IMR-90 (cell line): ENCODE results near the gene CYP26B1. TPM values are rescaled to one million over a fixed set of nuclear protein-coding genes. Genes with fewer than 3 reads are reported as not detected.

Source experiments
- ATAC-seq: fragments of 200-7000 bp; cut with Tn5 transposase; 2 replicates; pipeline ENCODE4 v1.9.1; 2020; ENCODE audit warnings: low read depth, mild to moderate bottlenecking, moderate library complexity
- BruUV-seq: library from RNA; stranded (reverse); fragments of 400-500 nt; replicated peaks from 2 replicates; lab custom pipeline; 2021; lab: Mats Ljungman, UMichigan
- CTCF ChIA-PET: fragments of 300-600 bp; formaldehyde crosslinking; extraction: SDS; loops from one replicate; lab custom pipeline; 2021; ENCODE audit warnings: antibody characterized with exemption; lab: Yijun Ruan, JAX
- POLR2A ChIA-PET: fragments of 300-600 bp; sonication (Branson Sonifier 250); formaldehyde crosslinking; loops from one replicate; lab custom pipeline; 2022; ENCODE audit warnings: antibody characterized with exemption; ENCODE audit not compliant: unreplicated experiment; lab: Charles Lee
- DNase-seq: peaks from one replicate; pipeline ENCODE4 v3.0.0; 2013
- H2AFZ ChIP-seq: replicated peaks from 2 replicates; pipeline ENCODE3; 2013; ENCODE audit warnings: low read length, mild to moderate bottlenecking; ENCODE audit not compliant: poor library complexity
- H2AK5ac ChIP-seq: 2 replicates; pipeline ENCODE4 v1.6.1; 2013; ENCODE audit warnings: low read depth, low read length, inconsistent platforms
- H2AK9ac ChIP-seq: replicated peaks from 2 replicates; pipeline ENCODE3; 2013; ENCODE audit warnings: mild to moderate bottlenecking, low read depth, low read length, moderate library complexity; ENCODE audit not compliant: poor library complexity
- H2BK120ac ChIP-seq: 2 replicates; pipeline ENCODE4 v1.6.1; 2013; ENCODE audit warnings: low read depth, low read length, inconsistent platforms
- H2BK15ac ChIP-seq: 3 replicates; pipeline ENCODE4 v1.6.1; 2013; ENCODE audit warnings: low read depth, low read length, inconsistent platforms
- H2BK20ac ChIP-seq: 2 replicates; pipeline ENCODE4 v1.6.1; 2013; ENCODE audit warnings: low read depth, mild to moderate bottlenecking, inconsistent platforms, low read length, moderate library complexity
- H2BK5ac ChIP-seq: 2 replicates; pipeline ENCODE4 v1.6.1; 2013; ENCODE audit warnings: mild to moderate bottlenecking, low read depth, low read length, inconsistent platforms; ENCODE audit not compliant: poor library complexity, severe bottlenecking
- H3K14ac ChIP-seq: replicated peaks from 2 replicates; pipeline ENCODE4 v1.6.1; 2013; ENCODE audit warnings: low read depth, low read length, inconsistent platforms
- H3K18ac ChIP-seq: 2 replicates; pipeline ENCODE4 v1.6.1; 2013; ENCODE audit warnings: low read depth, low read length, control low read depth
- H3K23ac ChIP-seq: 2 replicates; pipeline ENCODE4 v1.6.1; 2013; ENCODE audit warnings: low read depth, low read length, inconsistent platforms
- H3K27ac ChIP-seq: 2 replicates; pipeline ENCODE4 v1.5.1; 2013; ENCODE audit warnings: mild to moderate bottlenecking, control low read depth, low read length; ENCODE audit not compliant: insufficient read depth
- H3K27me3 ChIP-seq: 2 replicates; pipeline ENCODE4 v1.6.1; 2013; ENCODE audit warnings: low read length; ENCODE audit not compliant: control insufficient read depth, insufficient read depth
- H3K36me3 ChIP-seq: 2 replicates; pipeline ENCODE4 v1.6.1; 2013; ENCODE audit warnings: low read length, mixed read lengths; ENCODE audit not compliant: control insufficient read depth, insufficient read depth
- H3K4ac ChIP-seq: 2 replicates; pipeline ENCODE4 v1.6.1; 2013; ENCODE audit warnings: low read depth, low read length, inconsistent platforms
- H3K4me1 ChIP-seq: 2 replicates; pipeline ENCODE4 v1.6.1; 2013; ENCODE audit warnings: low read length, mixed read lengths; ENCODE audit not compliant: control insufficient read depth, insufficient read depth
- H3K4me2 ChIP-seq: 2 replicates; pipeline ENCODE4 v1.6.1; 2013; ENCODE audit warnings: low read depth, mild to moderate bottlenecking, control low read depth, low read length, moderate library complexity
- H3K4me3 ChIP-seq: 2 replicates; pipeline ENCODE4 v1.5.1; 2013; ENCODE audit warnings: low read depth, mild to moderate bottlenecking, control low read depth, low read length, moderate library complexity; ENCODE audit not compliant: insufficient read depth
- H3K56ac ChIP-seq: 2 replicates; pipeline ENCODE4 v1.6.1; 2013; ENCODE audit warnings: low read length, inconsistent platforms; ENCODE audit not compliant: insufficient read depth; ENCODE audit errors: extremely low read depth
- H3K79me1 ChIP-seq, 2 experiments: 2 replicates each; pipeline ENCODE4 v1.6.1; 2013; ENCODE audit warnings: low read length in 2 of 2, inconsistent platforms in 1 of 2, low read depth in 1 of 2
- H3K9ac ChIP-seq: 2 replicates; pipeline ENCODE4 v1.6.1; 2013; ENCODE audit warnings: low read depth, low read length, control low read depth
- H3K9me1 ChIP-seq: 2 replicates; pipeline ENCODE4 v1.6.1; 2013; ENCODE audit warnings: low read length, inconsistent platforms; ENCODE audit not compliant: insufficient read depth
- H3K9me3 ChIP-seq: 2 replicates; pipeline ENCODE4 v1.6.1; 2013; ENCODE audit warnings: low read length; ENCODE audit not compliant: control insufficient read depth, insufficient read depth
- H4K20me1 ChIP-seq: 2 replicates; pipeline ENCODE4 v1.6.1; 2013; ENCODE audit warnings: low read length, inconsistent platforms; ENCODE audit not compliant: insufficient read depth
- H4K5ac ChIP-seq: 2 replicates; pipeline ENCODE4 v1.6.1; 2013; ENCODE audit warnings: mild to moderate bottlenecking, low read depth, low read length, control low read depth
- H4K8ac ChIP-seq, 2 experiments: 2 replicates each; pipeline ENCODE4 v1.6.1; 2013; ENCODE audit warnings: low read depth in 2 of 2, low read length in 2 of 2, control low read depth in 1 of 2, inconsistent platforms in 1 of 2
- H4K91ac ChIP-seq: 2 replicates; pipeline ENCODE4 v1.6.1; 2013; ENCODE audit warnings: low read depth, low read length, inconsistent platforms; ENCODE audit not compliant: insufficient read depth
- BHLHE40 ChIP-seq: fragments of 150-350 bp; IDR thresholded peaks from 2 replicates; pipeline ENCODE4 v1.6.1; 2016; ENCODE audit warnings: mild to moderate bottlenecking, low read depth, low read length
- CEBPB ChIP-seq: IDR thresholded peaks from 2 replicates; pipeline ENCODE4 v1.6.1; 2012; ENCODE audit warnings: low read depth, low read length, improper control_type of control experiment
- CHD1 ChIP-seq: IDR thresholded peaks from 2 replicates; pipeline ENCODE4 v1.6.1; 2012; ENCODE audit warnings: low read depth, low read length, improper control_type of control experiment
- CTCF ChIP-seq: conservative IDR thresholded peaks from 2 replicates; pipeline ENCODE4 v1.5.1; 2012; ENCODE audit warnings: mild to moderate bottlenecking, low read depth, low read length, improper control_type of control experiment
- ELK1 ChIP-seq: fragments of 150-350 bp; IDR thresholded peaks from 2 replicates; pipeline ENCODE4 v1.6.1; 2016; ENCODE audit warnings: low read depth, mild to moderate bottlenecking, low read length, moderate library complexity, borderline replicate concordance
- FOS ChIP-seq: fragments of 150-350 bp; IDR thresholded peaks from 2 replicates; pipeline ENCODE4 v1.6.1; 2016; ENCODE audit warnings: low read depth, low read length
- NFE2L2 ChIP-seq: fragments of 150-350 bp; IDR thresholded peaks from 2 replicates; pipeline ENCODE4 v1.6.1; 2016; ENCODE audit warnings: low read depth, mild to moderate bottlenecking, low read length
- RAD21 ChIP-seq: IDR thresholded peaks from 2 replicates; pipeline ENCODE4 v1.6.1; 2012; ENCODE audit warnings: low read length, improper control_type of control experiment
- RCOR1 ChIP-seq: IDR thresholded peaks from 2 replicates; pipeline ENCODE4 v1.6.1; 2012; ENCODE audit warnings: mild to moderate bottlenecking, low read length, improper control_type of control experiment; ENCODE audit not compliant: insufficient replicate concordance
- RFX5 ChIP-seq: IDR thresholded peaks from 2 replicates; pipeline ENCODE4 v1.8.0; 2012; ENCODE audit warnings: low read depth, mild to moderate bottlenecking, low read length, moderate library complexity
- WGBS, 2 experiments: methylation state at CpG; one replicate each; pipeline versions ENCODE4 v1.1.5 to v1.1.7; 2013; ENCODE audit warnings: missing lambda C conversion rate in 2 of 2; ENCODE audit not compliant: insufficient read length in 1 of 2; ENCODE audit errors: extremely low coverage in 2 of 2; 5-methylcytosine and 5-hydroxymethylcytosine counted together
- dilution Hi-C: fragments of 300-500 bp; cut with HindIII; formaldehyde crosslinking; loops from one replicate; pipeline ENCODE4 v1.14.3; 2018; ENCODE audit warnings: low sequenced_read_pairs; ENCODE audit not compliant: unreplicated experiment
- in situ Hi-C: fragments of 300-500 bp; cut with MboI; formaldehyde crosslinking; loops from 3 replicates; pipeline ENCODE4 v1.14.3; 2019; ENCODE audit warnings: low sequenced_read_pairs, inconsistent platforms, mixed read lengths
- intact Hi-C: fragments of 100-400 bp; cut with micrococcal nuclease; formaldehyde crosslinking; loops from 2 replicates; pipeline ENCODE4 v1.10.0; 2022
- polyA plus RNA-seq, 3 experiments: library from polyadenylated mRNA; depleted of rRNA; stranded (reverse); fragments of >200 nt; gene quantifications; 2 replicates each; pipeline ENCODE4 v1.2.3, GENCODE V29; 2012; ENCODE audit warnings: low replicate concordance in 1 of 3
- total RNA-seq: library from RNA; depleted of rRNA; stranded (reverse); fragments of >200 nt; gene quantifications from 2 replicates; pipeline ENCODE4 v1.2.3, GENCODE V29; 2012
- TF ChIP-seq, protein P1 (sequence below): fragments of 150-350 bp; IDR thresholded peaks from 2 replicates; pipeline ENCODE4 v1.6.1; 2017; ENCODE audit warnings: mild to moderate bottlenecking, antibody characterized with exemption, low read length, low read depth

Gene CYP26B1
- total and polyA plus RNA-seq, 2 of the 4 experiments (the other 2 are of a cell fraction), result 0.02 TPM; not detected in 1

DNA sequence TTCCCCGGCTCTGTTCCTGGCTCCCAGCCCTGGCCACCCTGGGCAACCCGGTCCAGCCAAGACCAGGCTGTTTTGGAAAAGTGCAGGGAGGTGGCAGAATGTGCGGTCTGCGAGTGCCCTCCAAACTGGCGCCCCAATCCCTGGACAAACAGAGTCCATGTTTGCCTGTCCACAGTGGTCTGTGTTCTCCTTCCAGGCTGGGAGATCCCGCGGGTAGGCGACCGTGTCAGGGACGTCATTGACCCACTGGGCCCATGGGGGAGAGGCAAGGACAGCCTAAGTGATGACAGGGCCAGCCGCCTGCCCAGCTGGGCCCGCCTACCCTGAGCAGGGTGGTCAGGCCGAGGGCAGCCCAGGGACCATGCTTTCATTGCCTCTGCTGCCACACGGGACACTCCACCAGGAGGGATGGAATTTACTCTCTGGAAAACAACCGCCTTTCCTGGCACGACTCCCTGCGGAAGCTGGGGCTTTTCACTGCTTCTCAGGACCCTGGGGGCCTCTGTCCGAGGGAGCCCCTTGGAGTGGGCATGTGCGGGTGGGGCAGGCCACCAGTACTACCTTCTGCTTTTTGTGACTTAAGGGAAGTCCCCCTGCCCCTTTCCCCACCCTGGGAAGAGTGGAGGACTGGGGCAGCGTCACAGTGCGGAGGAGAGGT lies 20.1 kb downstream of the CYP26B1 start:
- H3K9me3 ChIP-seq, result no peaks in the 10 kb centered on the region
- no peaks in the 10 kb centered on the region for H4K20me1 ChIP-seq
- in situ Hi-C loops, result no loop called here
- H4K5ac ChIP-seq, result no peak overlapping the region
- H2AFZ ChIP-seq, result no peak overlapping the region
- dilution Hi-C loops, result no loop called here
- no TSS peak for BruUV-seq
- no peak overlapping the region for H3K18ac ChIP-seq
- H3K4me1 ChIP-seq, result 0 out of 2 replicates have a peak, but pooled peaks cover 1% of the 10 kb centered on the region
- DNase-seq (no peak), ATAC-seq (no peak)
- intact Hi-C loops, result no loop called here
- H2BK120ac ChIP-seq, result no peak overlapping the region
- no peak overlapping the region for H2BK20ac ChIP-seq
- H3K9me1 ChIP-seq, result no peaks in the 10 kb centered on the region
- no peak overlapping the region for H4K91ac ChIP-seq
- no peak overlapping the region for H3K27ac ChIP-seq
- no peak overlapping the region for H2AK5ac ChIP-seq
- H3K14ac ChIP-seq, result no peak overlapping the region
- no peak overlapping the region for H3K9ac ChIP-seq
- H3K4me3 ChIP-seq, result no peak overlapping the region
- 70% methylated on average over 8 of the region's 21 CpGs; no CpG with 5 or more reads in 1 of the 2 experiments for WGBS, 2 experiments
- ChIA-PET POLR2A (no interaction called here), CTCF (no interaction called here)
- H2BK5ac ChIP-seq, result no peak overlapping the region
- H4K8ac ChIP-seq, result no peak overlapping the region
- H3K36me3 ChIP-seq, result no peaks in the 10 kb centered on the region
- no peaks in the 10 kb centered on the region for H3K79me1 ChIP-seq
- peaks cover 28% of the 10 kb centered on the region for H3K27me3 ChIP-seq
- no peak overlapping the region for H3K56ac ChIP-seq
- H3K4ac ChIP-seq, result no peak overlapping the region
- H2BK15ac ChIP-seq, result no peak overlapping the region
- TF ChIP-seq CEBPB (no peak), BHLHE40 (no peak), RCOR1 (no peak), RFX5 (no peak), RAD21 (no peak), FOS (no peak), NFE2L2 (no peak), CHD1 (no peak), ELK1 (no peak), CTCF (no peak)
- TF ChIP-seq, protein P1, sequence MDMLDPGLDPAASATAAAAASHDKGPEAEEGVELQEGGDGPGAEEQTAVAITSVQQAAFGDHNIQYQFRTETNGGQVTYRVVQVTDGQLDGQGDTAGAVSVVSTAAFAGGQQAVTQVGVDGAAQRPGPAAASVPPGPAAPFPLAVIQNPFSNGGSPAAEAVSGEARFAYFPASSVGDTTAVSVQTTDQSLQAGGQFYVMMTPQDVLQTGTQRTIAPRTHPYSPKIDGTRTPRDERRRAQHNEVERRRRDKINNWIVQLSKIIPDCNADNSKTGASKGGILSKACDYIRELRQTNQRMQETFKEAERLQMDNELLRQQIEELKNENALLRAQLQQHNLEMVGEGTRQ, result no peak
- no peak overlapping the region for H3K4me2 ChIP-seq
- H2AK9ac ChIP-seq, result no peak overlapping the region
- no peak overlapping the region for H3K23ac ChIP-seq
